Lower leg skin (tissue), 4 donors: Measurements from ENCODE around the gene STS. TPM values are rescaled to one million over a fixed set of nuclear protein-coding genes. Genes with fewer than 3 reads are reported as not detected.

Experiments used
- DNase-seq, 2 donors: peaks; one replicate each; pipeline ENCODE4 v3.0.0-alpha.2; 2019; ENCODE audit warnings: low spot score in 2 of 2
- H3K4me3 ChIP-seq: fragments of 200-600 bp; sonication (generic); 2 replicates; pipeline ENCODE4 v1.5.1; 2017; ENCODE audit warnings: mild to moderate bottlenecking, low read depth; ENCODE audit not compliant: poor library complexity, severe bottlenecking
- CTCF ChIP-seq, 3 donors: fragments of 450-650 bp; IDR thresholded peaks; one replicate each; pipeline ENCODE4 v1.5.1; 2016; ENCODE audit warnings: antibody characterized with exemption in 3 of 3, mild to moderate bottlenecking in 3 of 3, moderate library complexity in 2 of 3
- POLR2A ChIP-seq, 2 donors: fragments of 450-650 bp; IDR thresholded peaks; one replicate each; pipeline ENCODE4 v1.6.1; 2016 to 2017; ENCODE audit warnings: antibody characterized with exemption in 2 of 2, mild to moderate bottlenecking in 1 of 2, moderate library complexity in 1 of 2
- WGBS, 2 donors: methylation state at CpG; one replicate each; pipeline ENCODE4 v1.1.5; 2018; 5-methylcytosine and 5-hydroxymethylcytosine counted together
- intact Hi-C: fragments of 100-400 bp; cut with DNase I; formaldehyde crosslinking; loops from one replicate; pipeline ENCODE4 v1.15.0; 2023; ENCODE audit warnings: low total_unique reads
- total RNA-seq, 4 donors: library from RNA; depleted of rRNA; stranded (reverse); fragments of >200 nt; gene quantifications; one replicate each; pipeline ENCODE4 v1.1.0, GENCODE V29; 2016

STS gene
- 10 to 100 TPM; 11.3 to 15.7 (median 12.8) TPM for total RNA-seq

- intact Hi-C loops: no loop called here
- DNase-seq: peak in 1 of 2 donors; percentile 88
- peak within 1 kb of the TSS; percentile 63 for H3K4me3 ChIP-seq
- WGBS, 2 donors: 0% methylated on average over 1 to 5 of the region's 61 CpGs
- TF ChIP-seq POLR2A (IDR thresholded peaks at IDR 0.05): no peak
- TF ChIP-seq CTCF (IDR thresholded peaks at IDR 0.05): no peak
These were observed at the start of gene STS for GRCh38 chrX:7147413-7147977. TSS of gene STS (plus strand) at chrX:7147712. CDS start at chrX:7253200, 105,488 bp downstream.

GRCh38 chrX:7100022-7100421, 47.5 kb upstream of the STS start:
- no peak overlapping the region for H3K4me3 ChIP-seq
- TF ChIP-seq CTCF (IDR thresholded peaks at IDR 0.05): no peak
- no peak for TF ChIP-seq POLR2A (IDR thresholded peaks at IDR 0.05)
- intact Hi-C loops: no loop called here
- 87 to 93% methylated on average over 4 to 6 of the region's 7 CpGs for WGBS, 2 donors
- no peak for DNase-seq

- intact Hi-C loops: no loop called here
- DNase-seq: no peak
- TF ChIP-seq CTCF (IDR thresholded peaks at IDR 0.05) (no peak), POLR2A (IDR thresholded peaks at IDR 0.05) (no peak)
- no peak overlapping the region for H3K4me3 ChIP-seq
- WGBS, 2 donors: 87 to 95% methylated on average over 3 of the region's 3 CpGs
These were observed 45.4 kb upstream of the STS start for GRCh38 chrX:7102119-7102518.

- DNase-seq: no peak
- H3K4me3 ChIP-seq: no peak overlapping the region
- WGBS, 2 donors: 92% methylated on average over 2 of the region's 2 CpGs; no CpG with 5 or more reads in 1 of the 2 donors
- intact Hi-C loops: no loop called here
- TF ChIP-seq CTCF (IDR thresholded peaks at IDR 0.05): no peak
These were observed 40.9 kb upstream of the STS start for GRCh38 chrX:7106649-7107048.

GRCh38 chrX:7108030-7108429, 39.5 kb upstream of the STS start:
- intact Hi-C loops: no loop called here
- 90 to 98% methylated on average over 4 to 5 of the region's 5 CpGs for WGBS, 2 donors
- TF ChIP-seq CTCF (IDR thresholded peaks at IDR 0.05) (no peak), POLR2A (IDR thresholded peaks at IDR 0.05) (no peak)
- DNase-seq: no peak
- H3K4me3 ChIP-seq: no peak overlapping the region

GRCh38 chrX:7109049-7109531, 38.4 kb upstream of the STS start:
- no peak for DNase-seq
- intact Hi-C loops: no loop called here
- TF ChIP-seq POLR2A (IDR thresholded peaks at IDR 0.05) (no peak), CTCF (IDR thresholded peaks at IDR 0.05) (no peak)
- no peak overlapping the region for H3K4me3 ChIP-seq
- WGBS, 2 donors: 36 to 45% methylated on average over 11 of the region's 11 CpGs
